Measurements from ENCODE around the gene MTSS2. TPM values are rescaled to one million over a fixed set of nuclear protein-coding genes. Genes with fewer than 3 reads are reported as not detected.

MTSS2 gene
- total RNA-seq (ENCODE audit: low replicate concordance) = 6.7 and 13.0 TPM in 2 replicates

GRCh38 chr16:70685938-70686375 is at the start of gene MTSS2:
TSS of gene MTSS2 (minus strand) at chr16:70686053. CDS start at chr16:70685791, 262 bp downstream.

GRCh38 chr16:70646260-70647241 is 39.3 kb downstream of the MTSS2 start, which contains the start of gene IL34:
TSS of gene IL34 (plus strand) at chr16:70646559. CDS start at chr16:70646948, 389 bp downstream.

Other genes starting within 250 kb of the MTSS2 start
- gene ST3GAL2, start 247.0 kb downstream of the MTSS2 start, total RNA-seq (ENCODE audit: low replicate concordance) = 9.8 and 47.0 TPM in 2 replicates
- gene FCSK, start 231.5 kb downstream of the MTSS2 start, total RNA-seq (ENCODE audit: low replicate concordance) = 6.8 and 7.8 TPM in 2 replicates
- 73.6 and 81.3 TPM in 2 replicates for gene COG4, start 162.5 kb downstream of the MTSS2 start, total RNA-seq (ENCODE audit: low replicate concordance)
- gene SF3B3, start 162.2 kb downstream of the MTSS2 start, total RNA-seq (ENCODE audit: low replicate concordance) = 53.9 and 64.0 TPM in 2 replicates
- 5.2 and 8.4 TPM in 2 replicates for gene IL34, start 39.5 kb downstream of the MTSS2 start, total RNA-seq (ENCODE audit: low replicate concordance)
- 13.2 and 19.7 TPM in 2 replicates for gene VAC14, start 115.1 kb upstream of the MTSS2 start, total RNA-seq (ENCODE audit: low replicate concordance)